ENCODE measurements around the gene ST6GALNAC4.
A peak's percentile ranks its signal among the peaks of the same experiment; 100 is the strongest.

The ST6GALNAC4 gene

GRCh38 chr9:127912296-127912695, 4.5 kb downstream of the ST6GALNAC4 start:
- no peak for DNase-seq (ENCODE audit: low spot score)

- peak; percentile 80 for DNase-seq (ENCODE audit: low spot score)
Observed at GRCh38 chr9:127910613-127911205, 6.1 kb downstream of the ST6GALNAC4 start.

- no peak for DNase-seq (ENCODE audit: low spot score)
Observed at GRCh38 chr9:127909839-127910273, 7.0 kb downstream of the ST6GALNAC4 start.

GRCh38 chr9:127908660-127908926, 8.2 kb downstream of the ST6GALNAC4 start:
- no peak for DNase-seq (ENCODE audit: low spot score)

- DNase-seq (ENCODE audit: low spot score), result no peak
Observed at GRCh38 chr9:127907867-127908659, 8.8 kb downstream of the ST6GALNAC4 start.

- no peak for DNase-seq (ENCODE audit: low spot score)
Observed at GRCh38 chr9:127905788-127906191, 11.1 kb downstream of the ST6GALNAC4 start.

- no peak for DNase-seq (ENCODE audit: low spot score)
Observed at GRCh38 chr9:127905004-127905728, 11.7 kb downstream of the ST6GALNAC4 start.

GRCh38 chr9:127904561-127905003, 12.3 kb downstream of the ST6GALNAC4 start:
- no peak for DNase-seq (ENCODE audit: low spot score)

GRCh38 chr9:127903557-127904475, 13.0 kb downstream of the ST6GALNAC4 start:
- peak; percentile 75 for DNase-seq (ENCODE audit: low spot score)

- peak; percentile 85 for DNase-seq (ENCODE audit: low spot score)
Observed at GRCh38 chr9:127899128-127899943, 17.5 kb downstream of the ST6GALNAC4 start, which contains the start of gene ST6GALNAC6. Gene ST6GALNAC6, minus strand, starts transcription at chr9:127899603. Its CDS starts 1,622 bp downstream, at chr9:127897981.

- DNase-seq (ENCODE audit: low spot score), result no peak
Observed at GRCh38 chr9:127898433-127899127, 18.3 kb downstream of the ST6GALNAC4 start.

- peak; percentile 75 for DNase-seq (ENCODE audit: low spot score)
Observed at GRCh38 chr9:127897193-127897692, 19.6 kb downstream of the ST6GALNAC4 start.

- DNase-seq (ENCODE audit: low spot score), result no peak
Observed at GRCh38 chr9:127896395-127897192, 20.2 kb downstream of the ST6GALNAC4 start.

GRCh38 chr9:127895811-127896210, 21.0 kb downstream of the ST6GALNAC4 start:
- DNase-seq (ENCODE audit: low spot score), result no peak

GRCh38 chr9:127893392-127893791, 23.4 kb downstream of the ST6GALNAC4 start:
- DNase-seq (ENCODE audit: low spot score), result no peak

GRCh38 chr9:127892831-127893230, 24.0 kb downstream of the ST6GALNAC4 start:
- no peak for DNase-seq (ENCODE audit: low spot score)

- no peak for DNase-seq (ENCODE audit: low spot score)
Observed at GRCh38 chr9:127890053-127890452, 26.8 kb downstream of the ST6GALNAC4 start.

GRCh38 chr9:127887792-127888191, 29.0 kb downstream of the ST6GALNAC4 start:
- DNase-seq (ENCODE audit: low spot score), result peak; percentile 63

GRCh38 chr9:127886401-127886972, 30.4 kb downstream of the ST6GALNAC4 start:
- DNase-seq (ENCODE audit: low spot score), result no peak
